ENCODE results near the gene SLC35F3.

DNA sequence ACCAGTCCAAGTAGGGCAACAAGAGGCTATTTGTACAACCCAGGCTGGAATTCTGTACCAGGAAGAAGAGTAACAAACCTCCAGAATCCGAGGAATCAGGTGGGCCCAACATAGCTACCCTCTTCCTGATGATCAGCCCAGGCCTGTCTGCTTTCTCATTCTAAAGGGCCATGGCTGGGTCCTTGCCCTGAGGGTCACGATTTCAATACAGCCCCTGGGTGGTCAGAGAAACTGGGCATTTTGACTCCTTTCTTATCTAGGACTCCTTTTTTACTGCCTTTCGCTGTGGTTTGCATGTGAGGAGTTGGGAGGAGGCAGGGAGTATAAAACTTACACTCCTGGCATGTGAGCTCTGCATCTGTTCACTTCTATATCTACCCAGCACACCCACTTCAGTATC, 303.9 kb downstream of the SLC35F3 start:
- TF ChIP-seq, protein P1, sequence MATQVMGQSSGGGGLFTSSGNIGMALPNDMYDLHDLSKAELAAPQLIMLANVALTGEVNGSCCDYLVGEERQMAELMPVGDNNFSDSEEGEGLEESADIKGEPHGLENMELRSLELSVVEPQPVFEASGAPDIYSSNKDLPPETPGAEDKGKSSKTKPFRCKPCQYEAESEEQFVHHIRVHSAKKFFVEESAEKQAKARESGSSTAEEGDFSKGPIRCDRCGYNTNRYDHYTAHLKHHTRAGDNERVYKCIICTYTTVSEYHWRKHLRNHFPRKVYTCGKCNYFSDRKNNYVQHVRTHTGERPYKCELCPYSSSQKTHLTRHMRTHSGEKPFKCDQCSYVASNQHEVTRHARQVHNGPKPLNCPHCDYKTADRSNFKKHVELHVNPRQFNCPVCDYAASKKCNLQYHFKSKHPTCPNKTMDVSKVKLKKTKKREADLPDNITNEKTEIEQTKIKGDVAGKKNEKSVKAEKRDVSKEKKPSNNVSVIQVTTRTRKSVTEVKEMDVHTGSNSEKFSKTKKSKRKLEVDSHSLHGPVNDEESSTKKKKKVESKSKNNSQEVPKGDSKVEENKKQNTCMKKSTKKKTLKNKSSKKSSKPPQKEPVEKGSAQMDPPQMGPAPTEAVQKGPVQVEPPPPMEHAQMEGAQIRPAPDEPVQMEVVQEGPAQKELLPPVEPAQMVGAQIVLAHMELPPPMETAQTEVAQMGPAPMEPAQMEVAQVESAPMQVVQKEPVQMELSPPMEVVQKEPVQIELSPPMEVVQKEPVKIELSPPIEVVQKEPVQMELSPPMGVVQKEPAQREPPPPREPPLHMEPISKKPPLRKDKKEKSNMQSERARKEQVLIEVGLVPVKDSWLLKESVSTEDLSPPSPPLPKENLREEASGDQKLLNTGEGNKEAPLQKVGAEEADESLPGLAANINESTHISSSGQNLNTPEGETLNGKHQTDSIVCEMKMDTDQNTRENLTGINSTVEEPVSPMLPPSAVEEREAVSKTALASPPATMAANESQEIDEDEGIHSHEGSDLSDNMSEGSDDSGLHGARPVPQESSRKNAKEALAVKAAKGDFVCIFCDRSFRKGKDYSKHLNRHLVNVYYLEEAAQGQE (IDR thresholded peaks at IDR 0.05; ENCODE audit: low read depth): no peak
- TF ChIP-seq TCF12 (IDR thresholded peaks at IDR 0.05; ENCODE audit: low read depth): no peak
- TF ChIP-seq YY1 (IDR thresholded peaks at IDR 0.05; ENCODE audit: low read depth): no peak
- TF ChIP-seq, protein P2, sequence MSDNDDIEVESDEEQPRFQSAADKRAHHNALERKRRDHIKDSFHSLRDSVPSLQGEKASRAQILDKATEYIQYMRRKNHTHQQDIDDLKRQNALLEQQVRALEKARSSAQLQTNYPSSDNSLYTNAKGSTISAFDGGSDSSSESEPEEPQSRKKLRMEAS (IDR thresholded peaks at IDR 0.05): no peak
- TF ChIP-seq CREB1 (IDR thresholded peaks at IDR 0.05; ENCODE audit: low read depth): no peak
- no peak for TF ChIP-seq TAF1 (IDR thresholded peaks at IDR 0.05; ENCODE audit: low read depth)

Measured in Ishikawa (cell line).